Esophagus muscularis mucosa (tissue), 4 donors: ENCODE results near the gene CAV3. TPM values are rescaled to one million over a fixed set of nuclear protein-coding genes. Genes with fewer than 3 reads are reported as not detected.

Experiments used
- DNase-seq: peaks from one replicate; pipeline ENCODE4 v3.0.0-alpha.2; 2017; ENCODE audit errors: extremely low spot score
- H3K27ac ChIP-seq, 4 donors: fragments of 200-600 bp; sonication (generic); replicated peaks in 1 of 4; 1 replicate in 3 of 4; 2 replicates in 1 of 4; pipeline ENCODE4 v1.5.1; 2016 to 2019; ENCODE audit warnings: mild to moderate bottlenecking in 1 of 4
- H3K27me3 ChIP-seq, 4 donors: fragments of 200-600 bp; sonication (generic); one replicate each; pipeline versions ENCODE4 v1.5.1 to v1.6.0; 2016 to 2019
- H3K36me3 ChIP-seq, 4 donors: fragments of 200-600 bp; sonication (generic); one replicate each; pipeline ENCODE4 v1.5.1; 2016 to 2019
- H3K4me1 ChIP-seq, 4 donors: fragments of 200-600 bp; sonication (generic); one replicate each; pipeline ENCODE4 v1.5.1; 2016 to 2019
- H3K4me3 ChIP-seq, 4 donors: fragments of 200-600 bp; sonication (generic); 1 replicate in 2 of 4; 2 replicates in 2 of 4; pipeline ENCODE4 v1.5.1; 2016 to 2019; ENCODE audit warnings: mild to moderate bottlenecking in 4 of 4, moderate library complexity in 1 of 4
- H3K9me3 ChIP-seq, 4 donors: fragments of 200-600 bp; sonication (generic); 1 replicate in 3 of 4; 2 replicates in 1 of 4; pipeline ENCODE4 v1.5.1; 2016 to 2019
- EP300 ChIP-seq: sonication (generic); formaldehyde crosslinking; IDR thresholded peaks from one replicate; pipeline ENCODE4 v1.6.1; 2017; ENCODE audit warnings: antibody characterized with exemption
- POLR2A ChIP-seq: fragments of 450-650 bp; IDR thresholded peaks from one replicate; pipeline ENCODE4 v1.6.1; 2017; ENCODE audit warnings: antibody characterized with exemption, moderate library complexity, mild to moderate bottlenecking, low read depth
- POLR2AphosphoS5 ChIP-seq, 2 donors: sonication (generic); formaldehyde crosslinking; IDR thresholded peaks; one replicate each; pipeline ENCODE4 v1.6.1; 2017; ENCODE audit warnings: antibody characterized with exemption in 2 of 2
- WGBS: methylation state at CpG from one replicate; pipeline ENCODE4 v1.1.5; 2018; 5-methylcytosine and 5-hydroxymethylcytosine counted together
- intact Hi-C: fragments of 100-400 bp; cut with DNase I; formaldehyde crosslinking; loops from one replicate; pipeline ENCODE4 v1.15.1; 2023
- total RNA-seq, 4 donors: library from RNA; depleted of rRNA; stranded (reverse); fragments of >200 nt; gene quantifications; one replicate each; pipeline versions ENCODE4 v1.1.0 to v1.2.1, GENCODE V29; 2016
- TF ChIP-seq, protein P1 (sequence below), 3 experiments: fragments of 200-600 bp in 2 of 3; fragments of 450-650 bp in 1 of 3; sonication (generic) in 2 of 3; IDR thresholded peaks; one replicate each; pipeline ENCODE4 v1.5.1; 2017 to 2019; ENCODE audit warnings: antibody characterized with exemption in 3 of 3, mild to moderate bottlenecking in 2 of 3, moderate library complexity in 1 of 3

Gene CAV3
- total RNA-seq, 4 donors from 2014 or later = not detected

DNA sequence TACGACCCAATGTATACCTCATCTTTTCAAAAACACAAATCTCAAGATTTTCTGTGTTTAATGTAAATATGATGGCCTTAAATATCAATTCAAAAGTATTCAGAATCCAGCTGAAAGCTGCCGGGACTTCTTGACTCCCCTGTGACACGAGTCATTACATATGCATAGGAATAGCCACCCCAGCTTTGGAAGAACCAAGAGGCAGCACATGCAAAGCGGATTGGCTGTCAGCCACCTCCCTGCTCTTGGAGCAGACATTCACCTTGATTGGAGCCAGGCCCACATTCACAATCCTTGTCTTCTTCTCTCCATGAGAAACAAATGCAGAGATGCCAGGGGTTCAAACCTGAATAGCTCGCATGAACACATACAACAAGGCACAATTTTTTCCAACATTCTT is 10.8 kb upstream of the CAV3 start:
- Histone ChIP-seq H3K4me3 (no peak overlapping the region), H3K36me3 (no peaks in the 10 kb centered on the region), H3K4me1 (no peaks in the 10 kb centered on the region), H3K27me3 (no peaks in the 10 kb centered on the region), H3K9me3 (peaks cover 0 to 11% (median 9%) of the 10 kb centered on the region in 4 donors), H3K27ac (no peak overlapping the region)
- DNase-seq = no peak
- TF ChIP-seq EP300 (no peak), POLR2A (no peak), POLR2AphosphoS5 (IDR thresholded peaks at IDR 0.05) (no peak)
- TF ChIP-seq, protein P1, sequence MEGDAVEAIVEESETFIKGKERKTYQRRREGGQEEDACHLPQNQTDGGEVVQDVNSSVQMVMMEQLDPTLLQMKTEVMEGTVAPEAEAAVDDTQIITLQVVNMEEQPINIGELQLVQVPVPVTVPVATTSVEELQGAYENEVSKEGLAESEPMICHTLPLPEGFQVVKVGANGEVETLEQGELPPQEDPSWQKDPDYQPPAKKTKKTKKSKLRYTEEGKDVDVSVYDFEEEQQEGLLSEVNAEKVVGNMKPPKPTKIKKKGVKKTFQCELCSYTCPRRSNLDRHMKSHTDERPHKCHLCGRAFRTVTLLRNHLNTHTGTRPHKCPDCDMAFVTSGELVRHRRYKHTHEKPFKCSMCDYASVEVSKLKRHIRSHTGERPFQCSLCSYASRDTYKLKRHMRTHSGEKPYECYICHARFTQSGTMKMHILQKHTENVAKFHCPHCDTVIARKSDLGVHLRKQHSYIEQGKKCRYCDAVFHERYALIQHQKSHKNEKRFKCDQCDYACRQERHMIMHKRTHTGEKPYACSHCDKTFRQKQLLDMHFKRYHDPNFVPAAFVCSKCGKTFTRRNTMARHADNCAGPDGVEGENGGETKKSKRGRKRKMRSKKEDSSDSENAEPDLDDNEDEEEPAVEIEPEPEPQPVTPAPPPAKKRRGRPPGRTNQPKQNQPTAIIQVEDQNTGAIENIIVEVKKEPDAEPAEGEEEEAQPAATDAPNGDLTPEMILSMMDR (IDR thresholded peaks at IDR 0.05) = no peak
- WGBS = 66% methylated on average over 5 of the region's 5 CpGs
- intact Hi-C loops = no loop called here

DNA sequence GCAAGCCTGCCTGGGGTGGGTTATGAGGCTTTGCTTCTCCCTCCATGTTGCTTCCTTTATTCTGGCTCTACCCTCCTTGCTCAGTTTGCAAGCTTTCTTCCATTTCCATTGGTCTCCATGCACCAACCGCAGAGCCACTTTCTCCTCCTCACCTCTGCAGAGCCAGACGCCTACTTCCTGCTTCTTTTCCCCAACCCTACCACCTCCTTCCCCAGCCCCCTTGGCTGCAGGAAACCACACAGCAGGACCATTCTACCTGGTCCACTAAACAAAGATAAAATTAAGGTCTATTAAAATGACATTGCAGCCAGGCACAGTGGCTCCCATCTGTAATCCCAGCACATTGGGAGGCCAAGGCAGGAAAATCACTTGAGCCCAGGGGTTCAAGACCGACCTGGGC is 10.0 kb upstream of the CAV3 start:
- Histone ChIP-seq H3K4me3 (no peak overlapping the region), H3K27ac (no peak overlapping the region), H3K36me3 (no peaks in the 10 kb centered on the region), H3K9me3 (peaks cover 0 to 11% (median 9%) of the 10 kb centered on the region in 4 donors), H3K27me3 (no peaks in the 10 kb centered on the region), H3K4me1 (no peaks in the 10 kb centered on the region)
- intact Hi-C loops = no loop called here
- TF ChIP-seq EP300 (no peak), POLR2A (no peak), POLR2AphosphoS5 (IDR thresholded peaks at IDR 0.05) (no peak)
- TF ChIP-seq, protein P1 (IDR thresholded peaks at IDR 0.05) = no peak
- no peak for DNase-seq
- 72% methylated on average over 3 of the region's 3 CpGs for WGBS

DNA sequence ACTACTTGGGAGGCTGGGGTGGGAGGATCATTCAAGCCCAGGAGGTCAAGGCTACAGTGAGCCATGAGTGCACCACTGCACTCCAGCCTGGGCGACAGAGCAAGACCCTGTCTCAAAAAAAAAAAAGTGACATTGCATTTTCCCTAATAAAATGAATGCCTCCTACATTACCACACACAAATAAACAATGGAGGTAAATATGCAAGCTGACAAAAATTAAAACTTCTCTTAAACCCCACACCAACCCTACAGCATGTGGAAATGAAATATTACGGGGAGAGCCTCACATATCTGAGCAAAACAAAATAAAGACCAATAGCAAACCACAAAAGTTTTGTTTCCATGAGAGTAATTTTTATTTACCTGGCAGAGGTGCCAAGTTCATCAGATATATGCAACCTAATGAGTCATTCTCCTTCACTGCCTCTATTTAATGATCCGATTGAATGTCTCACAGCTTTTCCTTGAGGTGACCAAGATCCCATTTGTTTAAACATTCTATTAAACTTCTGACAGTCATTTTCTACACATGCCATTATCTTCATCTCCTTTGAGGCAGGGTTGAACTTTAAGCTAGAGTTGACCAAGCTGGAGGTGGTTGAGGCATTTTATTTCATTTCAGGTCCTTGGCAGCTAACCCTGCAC is 9.4 kb upstream of the CAV3 start:
- H3K27ac ChIP-seq = no peak overlapping the region
- no peaks in the 10 kb centered on the region for H3K36me3 ChIP-seq
- H3K9me3 ChIP-seq = peaks cover 0 to 11% (median 9%) of the 10 kb centered on the region in 4 donors
- no peaks in the 10 kb centered on the region for H3K4me1 ChIP-seq
- DNase-seq = no peak
- intact Hi-C loops = no loop called here
- H3K27me3 ChIP-seq = no peaks in the 10 kb centered on the region
- TF ChIP-seq, protein P1 (IDR thresholded peaks at IDR 0.05) = no peak
- TF ChIP-seq POLR2A = no peak
- TF ChIP-seq POLR2AphosphoS5 (IDR thresholded peaks at IDR 0.05) = no peak
- no peak overlapping the region for H3K4me3 ChIP-seq
- WGBS = 90% methylated on average over 3 of the region's 3 CpGs

DNA sequence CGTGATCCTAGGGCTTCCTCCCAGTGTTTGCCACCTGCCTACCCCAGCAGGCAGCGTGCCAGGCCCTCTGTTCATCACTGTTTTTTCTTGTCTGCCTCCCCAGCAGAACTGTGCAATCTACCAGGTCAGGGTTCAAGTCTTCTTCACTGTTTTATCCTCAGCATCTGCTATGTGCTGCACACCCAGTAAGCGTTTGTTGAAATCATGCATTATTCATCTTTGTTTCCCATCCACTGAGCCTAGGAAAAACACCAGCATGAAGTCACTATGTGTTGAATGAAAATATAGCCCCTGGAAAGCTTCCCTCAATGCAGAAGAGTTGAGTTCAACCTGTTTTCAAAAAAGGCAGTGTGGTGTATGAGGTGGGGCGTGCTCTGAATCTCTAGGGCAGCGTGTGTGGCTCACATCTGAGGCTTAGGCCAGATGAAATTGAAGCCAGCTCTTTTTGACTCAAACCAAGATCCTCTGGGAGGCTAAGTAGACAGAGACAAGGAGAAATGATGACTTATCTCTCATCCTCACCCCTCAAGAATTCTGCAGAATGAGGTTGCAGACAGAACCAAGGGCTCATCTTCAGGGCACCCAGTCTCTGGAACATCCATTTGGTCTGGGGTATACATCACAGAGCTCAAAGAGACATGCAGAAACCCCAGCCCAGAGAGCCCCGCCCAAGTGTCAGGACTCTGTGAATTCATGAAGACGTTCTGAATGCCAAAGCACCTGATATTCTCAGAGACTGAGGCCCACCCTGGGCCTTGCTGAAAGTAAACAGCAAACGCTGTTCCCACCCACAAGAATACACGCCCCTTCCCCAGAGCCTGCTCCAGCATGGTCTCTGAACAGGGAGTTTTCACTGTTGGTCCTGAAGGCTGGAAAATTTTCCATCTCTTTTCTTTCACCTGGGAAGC is 5.7 kb upstream of the CAV3 start:
- H3K36me3 ChIP-seq = no peaks in the 10 kb centered on the region
- DNase-seq = no peak
- no peaks in the 10 kb centered on the region for H3K27me3 ChIP-seq
- H3K4me1 ChIP-seq = no peaks in the 10 kb centered on the region
- H3K9me3 ChIP-seq = peaks cover 0 to 11% (median 9%) of the 10 kb centered on the region in 4 donors
- intact Hi-C loops = no loop called here
- no peak overlapping the region for H3K4me3 ChIP-seq
- H3K27ac ChIP-seq = no peak overlapping the region
- no peak for TF ChIP-seq POLR2A
- no peak for TF ChIP-seq POLR2AphosphoS5 (IDR thresholded peaks at IDR 0.05)
- TF ChIP-seq, protein P1 (IDR thresholded peaks at IDR 0.05) = no peak
- no peak for TF ChIP-seq EP300
- WGBS = 83% methylated on average over 9 of the region's 9 CpGs
